Measurements from ENCODE around the gene ENTPD7. TPM values are rescaled to one million over a fixed set of nuclear protein-coding genes. Genes with fewer than 3 reads are reported as not detected.

Gene ENTPD7
- total RNA-seq, 6 donors from 2014 or later: 2.9 to 12.3 (median 9.3) TPM

- Histone ChIP-seq H3K27me3 (no peaks in the 10 kb centered on the region), H3K4me1 (peaks cover 10 to 28% (median 15%) of the 10 kb centered on the region in 4 donors), H3K4me3 (no peak overlapping the region), H3K36me3 (no peaks in the 10 kb centered on the region), H3K27ac (peak overlapping the region in 2 of 4 donors; percentile 21 to 49), H3K9me3 (no peaks in the 10 kb centered on the region)
- 0% methylated on average over 1 of the region's 1 CpG for WGBS, 2 donors
- TF ChIP-seq POLR2A (IDR thresholded peaks at IDR 0.05) (no peak), POLR2AphosphoS5 (IDR thresholded peaks at IDR 0.05) (no peak), EP300 (IDR thresholded peaks at IDR 0.05) (no peak), CTCF (IDR thresholded peaks at IDR 0.05) (no peak)
- ATAC-seq (ENCODE audit: low FRiP score in 2 of 2) (no peak), DNase-seq (no peak)
Measured at GRCh38 chr10:99656199-99657064, 2.9 kb upstream of the ENTPD7 start.

DNA sequence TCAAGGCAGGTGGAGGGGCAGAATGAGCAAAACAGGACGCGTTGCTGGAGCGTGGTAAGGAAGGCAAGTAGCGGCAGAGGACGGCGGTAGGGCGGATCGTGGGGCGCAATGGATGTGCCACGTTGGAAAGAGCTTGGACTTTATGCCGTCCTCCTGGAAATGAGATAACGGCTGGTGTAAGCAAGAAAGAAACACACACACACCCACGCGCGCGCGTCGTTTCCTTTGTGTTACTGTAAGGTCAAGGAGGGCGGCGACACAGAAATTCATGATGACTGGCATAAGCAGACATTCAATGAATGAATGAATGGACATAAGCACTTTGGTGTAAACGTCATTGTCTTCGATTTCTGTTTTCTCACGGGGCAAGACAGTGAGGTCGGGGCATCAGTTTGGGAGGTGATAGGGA lies 683 bp upstream of the ENTPD7 start:
- Histone ChIP-seq H3K27me3 (no peaks in the 10 kb centered on the region), H3K27ac (peak overlapping the region; percentile 36 to 82 (median 74)), H3K4me1 (peaks cover 10 to 28% (median 15%) of the 10 kb centered on the region in 4 donors), H3K9me3 (no peaks in the 10 kb centered on the region), H3K4me3 (peak overlapping the region; percentile 50 to 88 (median 82)), H3K36me3 (peaks cover 0 to 3% (median 0%) of the 10 kb centered on the region in 4 donors)
- DNase-seq: peak; percentile 60 to 75
- 6 to 19% methylated on average over 24 of the region's 24 CpGs for WGBS, 2 donors
- ATAC-seq (ENCODE audit: low FRiP score in 2 of 2): peak; percentile 21 to 57
- TF ChIP-seq CTCF (IDR thresholded peaks at IDR 0.05) (no peak), EP300 (IDR thresholded peaks at IDR 0.05) (peak in 1 of 4 donors; percentile 37), POLR2AphosphoS5 (IDR thresholded peaks at IDR 0.05) (no peak), POLR2A (IDR thresholded peaks at IDR 0.05) (no peak)

DNA sequence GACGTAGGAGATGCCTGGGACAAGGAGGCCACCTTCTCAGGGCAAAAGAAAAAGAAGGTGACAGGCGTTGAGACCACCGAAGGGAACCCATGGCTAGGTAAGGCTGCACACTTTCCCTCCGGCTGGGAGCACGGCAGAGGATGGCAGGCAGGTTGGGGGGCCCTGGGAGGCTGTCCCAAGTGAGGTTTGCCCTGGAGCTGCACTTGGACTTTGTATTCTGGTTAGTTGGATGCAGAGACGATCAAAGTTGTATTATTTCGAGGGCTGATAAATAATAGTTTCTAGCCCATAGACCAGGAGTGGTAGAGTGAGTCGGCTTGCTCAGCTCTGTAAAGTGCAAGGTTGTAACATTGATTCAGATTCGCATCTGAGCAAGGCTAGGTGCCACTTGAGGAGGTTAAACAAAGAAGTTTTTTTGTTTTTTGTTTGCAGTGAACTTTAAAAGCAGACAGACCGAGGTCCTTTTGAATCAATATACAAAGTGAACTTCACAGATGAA lies 608 bp downstream of the ENTPD7 start:
- no peak for ATAC-seq (ENCODE audit: low FRiP score in 2 of 2)
- peaks cover 0 to 10% (median 0%) of the 10 kb centered on the region in 4 donors for H3K36me3 ChIP-seq
- TF ChIP-seq EP300 (IDR thresholded peaks at IDR 0.05) (no peak), POLR2AphosphoS5 (IDR thresholded peaks at IDR 0.05) (no peak), CTCF (IDR thresholded peaks at IDR 0.05) (no peak), POLR2A (IDR thresholded peaks at IDR 0.05) (no peak)
- H3K4me3 ChIP-seq: peak overlapping the region; percentile 50 to 88 (median 82)
- DNase-seq: no peak
- WGBS, 2 donors: 17 to 18% methylated on average over 8 to 10 of the region's 10 CpGs
- peaks cover 10 to 28% (median 15%) of the 10 kb centered on the region in 4 donors for H3K4me1 ChIP-seq
- no peaks in the 10 kb centered on the region for H3K27me3 ChIP-seq
- peak overlapping the region in 3 of 4 donors; percentile 72 to 82 (median 75) for H3K27ac ChIP-seq
- H3K9me3 ChIP-seq: no peaks in the 10 kb centered on the region

GRCh38 chr10:99660662-99661376 lies 1.5 kb downstream of the ENTPD7 start:
- no peaks in the 10 kb centered on the region for H3K27me3 ChIP-seq
- DNase-seq (no peak), ATAC-seq (ENCODE audit: low FRiP score in 2 of 2) (no peak)
- H3K36me3 ChIP-seq: peaks cover 0 to 18% (median under 1%) of the 10 kb centered on the region in 4 donors
- H3K4me1 ChIP-seq: peaks cover 10 to 28% (median 15%) of the 10 kb centered on the region in 4 donors
- H3K9me3 ChIP-seq: no peaks in the 10 kb centered on the region
- 92 to 97% methylated on average over 6 of the region's 6 CpGs for WGBS, 2 donors
- TF ChIP-seq POLR2A (IDR thresholded peaks at IDR 0.05) (no peak), EP300 (IDR thresholded peaks at IDR 0.05) (no peak)
- H3K27ac ChIP-seq: no peak overlapping the region
- H3K4me3 ChIP-seq: no peak overlapping the region

- Histone ChIP-seq H3K27ac (no peak overlapping the region), H3K4me3 (no peak overlapping the region), H3K4me1 (peaks cover 10 to 28% (median 15%) of the 10 kb centered on the region in 4 donors), H3K36me3 (peaks cover 0 to 22% (median 4%) of the 10 kb centered on the region in 4 donors), H3K9me3 (no peaks in the 10 kb centered on the region), H3K27me3 (no peaks in the 10 kb centered on the region)
- DNase-seq: no peak
- no peak for ATAC-seq (ENCODE audit: low FRiP score in 2 of 2)
- WGBS, 2 donors: 65 to 77% methylated on average over 6 of the region's 6 CpGs
- TF ChIP-seq EP300 (IDR thresholded peaks at IDR 0.05): no peak
- TF ChIP-seq POLR2AphosphoS5 (IDR thresholded peaks at IDR 0.05): no peak
- TF ChIP-seq POLR2A (IDR thresholded peaks at IDR 0.05): no peak
- TF ChIP-seq CTCF (IDR thresholded peaks at IDR 0.05): no peak
Measured at GRCh38 chr10:99661377-99661763, 2.1 kb downstream of the ENTPD7 start.

All from upper lobe of left lung (tissue), 6 donors.